Progenitor cell of endocrine pancreas (in vitro differentiated cells): ENCODE results near the gene ATP11C. TPM values are rescaled to one million over a fixed set of nuclear protein-coding genes. Genes with fewer than 3 reads are reported as not detected.

ENCODE experiments used
- microRNA-seq: library from miRNA; unstranded; fragments of <30 nt; microRNA quantifications from one replicate; pipeline ENCODE4 v1.1.0, GENCODE V29; 2020; ENCODE audit warnings: borderline number of aligned reads; ENCODE audit not compliant: unreplicated experiment
- total RNA-seq: library from RNA; stranded (reverse); gene quantifications from 2 replicates; pipeline ENCODE4 v1.2.1, GENCODE V29; 2021

Gene ATP11C
- total RNA-seq, 1 donor from 2014 or later: 38.3 TPM

Small RNA genes lying within 50 kb of the gene (microRNA-seq; reads per million reads assigned to microRNA genes)
- 578 reads per million, percentile 74 among the genes with 10 or more reads in this experiment for gene MIR505

Other genes with a start within 250 kb of the ATP11C start
- gene MCF2, start 224.9 kb downstream of the ATP11C start, total RNA-seq: 0.31 TPM in 1 of 2 replicates, not detected in the other
- not detected in 2 replicates for gene CXorf66, start 32.5 kb upstream of the ATP11C start, total RNA-seq